HUDEP-2 (cell line): ENCODE measurements around the gene CCDC191.
A peak's percentile ranks its signal among the peaks of the same experiment; 100 is the strongest.

Source experiments
- DNase-seq, 76 experiments: peaks; one replicate each; lab custom pipeline; 2025; ENCODE audit not compliant: unreplicated experiment in 76 of 76; lab: John Stamatoyannopoulos, UW

Gene CCDC191

DNA sequence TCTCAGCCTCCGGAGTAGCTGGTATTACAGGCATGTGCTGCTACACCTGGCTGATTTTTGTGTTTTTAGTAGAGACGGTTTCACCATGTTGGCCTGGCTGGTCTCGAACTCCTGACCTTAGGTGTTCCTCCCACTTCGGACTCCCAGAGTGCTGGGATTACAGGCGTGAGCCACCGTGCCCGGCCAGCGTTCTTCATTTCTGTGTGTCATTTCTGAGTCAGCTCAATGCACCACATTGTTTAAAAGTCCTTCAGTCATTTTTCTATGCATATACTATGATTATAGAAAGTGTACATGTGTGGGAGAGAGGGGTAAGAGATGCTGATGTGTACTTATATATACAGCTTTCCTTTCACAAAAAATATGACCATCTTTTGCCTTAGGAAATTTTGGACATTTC lies 2.3 kb upstream of the CCDC191 start:
- DNase-seq = no peak

DNA sequence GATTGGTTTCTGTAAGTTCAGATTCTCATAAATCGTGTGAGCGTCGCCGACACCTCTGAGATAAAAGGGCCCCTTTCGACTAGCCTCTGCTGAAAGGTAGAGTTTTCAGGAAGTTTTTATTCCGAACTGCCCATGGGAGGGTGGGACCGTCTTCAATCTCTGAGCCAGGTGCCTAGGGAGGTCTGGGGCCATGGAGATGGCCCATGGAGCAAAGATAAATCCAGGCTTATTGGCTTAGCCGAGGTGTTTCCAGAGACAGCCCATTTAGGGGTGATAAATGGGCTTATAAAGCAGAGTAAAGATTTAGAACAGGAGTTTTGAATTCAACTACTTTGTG lies 653 bp upstream of the CCDC191 start:
- DNase-seq = peak in 1 of 76 experiments; percentile 39

DNA sequence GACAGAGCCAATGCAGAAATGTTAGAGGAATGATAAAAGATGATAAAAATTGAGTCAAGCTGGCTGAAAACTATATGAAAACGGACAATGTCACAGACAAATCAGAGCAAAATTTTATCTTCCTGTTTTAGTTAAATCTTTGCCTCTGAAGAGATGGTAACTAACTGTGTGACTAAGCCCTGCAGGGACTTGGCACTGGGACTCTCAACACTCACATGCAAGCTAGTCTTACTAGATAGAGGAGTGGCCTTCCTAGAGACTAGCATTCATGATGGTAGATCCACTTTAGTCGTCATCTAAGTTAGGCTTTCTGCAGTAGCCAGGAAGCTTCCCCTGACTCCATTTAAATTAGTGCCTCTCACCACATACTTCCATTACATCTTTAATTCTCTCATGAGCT lies 4.1 kb downstream of the CCDC191 start:
- no peak for DNase-seq

DNA sequence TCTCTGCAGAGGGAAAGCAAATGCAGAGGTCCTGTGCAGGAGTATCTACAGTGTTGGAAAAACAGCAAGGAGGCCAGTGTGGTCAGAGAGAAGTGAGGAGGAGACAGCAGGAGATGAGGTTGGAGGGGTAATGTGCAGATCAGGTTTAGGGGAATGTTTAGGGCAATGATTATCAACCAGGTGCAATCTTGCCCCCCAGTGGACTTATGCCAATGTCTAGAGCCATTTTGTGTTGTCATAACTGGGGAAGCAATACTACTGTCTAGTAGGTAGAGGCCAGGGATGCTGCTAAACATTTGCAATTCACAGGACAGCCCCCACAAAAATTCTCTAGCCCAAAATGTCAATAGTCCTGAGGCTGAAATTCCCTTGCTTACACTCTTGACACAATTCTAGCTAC lies 13.1 kb downstream of the CCDC191 start:
- DNase-seq = no peak

DNA sequence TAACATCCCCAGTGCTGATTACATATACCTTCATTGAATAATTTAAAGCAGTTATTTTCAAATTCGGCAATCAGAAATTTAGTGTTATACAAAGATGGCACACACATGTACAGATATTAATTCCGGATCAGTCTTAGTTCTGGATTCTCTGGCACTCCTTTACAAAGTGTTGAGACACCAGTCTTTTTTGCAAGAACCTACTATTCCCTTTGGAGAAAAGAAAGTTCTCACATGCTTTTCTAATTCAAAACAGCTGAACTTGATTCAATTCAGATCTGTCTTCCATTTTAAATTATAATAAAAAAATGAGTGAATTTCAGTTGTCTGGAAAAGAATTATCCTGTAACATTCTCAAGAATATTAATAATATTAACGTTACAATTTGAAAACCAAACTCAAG lies 20.4 kb downstream of the CCDC191 start:
- DNase-seq = no peak

DNA sequence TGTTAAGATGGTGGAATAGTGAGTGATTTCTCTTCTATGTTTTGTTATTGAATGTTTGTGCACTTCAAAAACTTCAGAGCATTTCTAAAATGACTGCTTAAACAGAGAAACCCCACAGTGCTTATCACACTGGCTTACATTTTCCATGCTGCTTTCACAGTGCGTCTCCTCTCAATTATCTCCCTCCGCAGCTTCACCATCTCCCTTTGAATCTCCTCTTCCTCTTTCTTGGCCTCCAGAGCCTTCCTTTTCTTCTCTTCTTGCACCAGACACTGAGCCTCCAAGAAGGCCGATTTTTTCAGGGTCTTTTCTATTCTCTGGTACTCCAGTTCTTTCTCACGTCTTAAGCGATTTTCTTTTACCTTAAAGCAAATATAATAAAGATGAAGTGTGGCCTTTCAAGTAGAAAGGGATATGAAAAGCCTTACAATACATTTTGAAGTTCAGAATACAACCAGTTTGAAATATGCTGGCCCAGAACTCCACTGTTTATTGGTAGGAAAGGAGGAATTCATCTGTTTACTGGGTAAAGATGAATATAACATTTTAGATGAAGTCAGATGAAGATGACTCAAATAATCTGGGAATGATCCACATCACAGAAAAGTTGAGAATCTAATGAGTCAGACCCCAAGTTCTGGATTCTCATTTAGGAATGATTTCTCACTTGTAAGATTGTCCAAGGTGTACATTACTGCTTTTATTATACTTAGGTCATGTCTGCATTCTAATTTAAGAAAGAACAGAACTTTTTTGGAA lies 21.4 kb downstream of the CCDC191 start:
- peak in 12 of 76 experiments; percentile 4 to 35 (median 14) for DNase-seq

DNA sequence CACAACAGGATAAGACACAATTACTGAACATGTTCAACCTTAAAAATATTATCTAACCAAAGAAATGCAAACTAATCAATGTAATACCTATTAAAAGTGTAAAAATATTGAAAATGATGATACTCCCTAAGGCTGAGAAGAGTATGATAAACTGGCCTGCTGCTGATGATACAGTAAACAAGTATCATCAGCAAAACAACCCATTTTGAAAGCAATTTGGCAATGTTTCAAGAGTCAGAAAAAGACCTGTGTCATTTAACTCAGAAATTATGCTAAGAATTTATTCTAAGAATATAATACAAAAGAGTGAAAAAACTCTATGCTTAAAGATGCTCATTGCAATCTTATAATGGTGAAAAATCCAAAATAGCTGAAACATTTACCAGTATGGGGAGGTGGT lies 22.1 kb downstream of the CCDC191 start:
- DNase-seq = no peak

DNA sequence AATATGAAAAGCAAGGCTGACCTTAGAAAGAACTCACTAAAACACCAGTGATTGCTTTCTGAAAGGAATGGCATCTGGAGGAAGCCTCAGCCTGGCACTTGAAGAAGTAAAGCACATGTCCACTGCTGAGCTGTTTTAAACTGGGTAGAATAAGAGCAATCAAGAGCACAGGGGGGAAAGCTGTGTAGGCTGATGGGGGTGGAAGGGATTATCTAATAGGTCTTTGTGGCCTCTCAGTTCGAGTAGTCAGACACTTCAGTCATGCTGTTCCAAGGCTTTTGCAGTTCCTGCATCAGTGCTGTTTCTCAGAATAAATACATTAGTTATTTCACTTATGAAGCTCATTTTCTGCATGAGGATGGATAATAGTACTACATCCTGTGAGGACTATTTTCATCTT lies 22.6 kb downstream of the CCDC191 start:
- DNase-seq = no peak

DNA sequence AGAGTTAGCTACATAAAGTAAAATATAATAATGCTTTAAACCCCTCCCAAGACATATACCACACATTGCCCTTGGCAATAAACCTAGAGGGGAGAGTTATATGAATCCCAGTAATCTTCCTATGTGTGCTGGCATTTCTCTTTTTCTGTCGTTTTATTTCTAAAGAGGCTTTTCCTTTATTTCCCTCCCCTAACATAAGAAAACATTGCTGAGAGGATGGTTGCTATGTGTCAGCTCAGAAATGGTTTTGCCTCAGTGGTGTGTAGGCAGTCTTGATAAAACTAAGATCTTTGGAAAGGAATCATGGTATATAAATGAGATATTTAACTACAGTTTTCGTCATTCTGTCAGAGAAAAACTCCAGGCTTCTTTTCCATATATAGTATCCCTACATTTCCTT lies 30.0 kb downstream of the CCDC191 start:
- DNase-seq = no peak

DNA sequence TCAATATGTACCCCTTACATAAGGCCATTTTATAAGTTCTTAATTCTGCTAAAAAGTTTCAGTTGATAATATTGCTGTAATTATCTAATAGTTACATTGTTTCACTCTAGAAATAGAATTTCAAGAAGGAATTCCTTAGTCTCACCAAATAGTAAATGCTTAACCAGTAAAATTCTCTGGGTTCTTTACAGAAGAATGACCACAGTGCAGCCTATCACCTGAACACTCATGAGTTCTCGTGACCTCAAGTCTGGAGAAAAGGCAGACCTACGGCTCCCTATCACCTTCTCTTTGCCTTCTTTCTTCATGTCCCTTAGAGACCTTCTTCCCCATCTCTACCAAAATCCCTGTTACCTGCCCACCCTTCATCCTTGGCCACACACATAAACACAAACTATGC lies 30.9 kb downstream of the CCDC191 start:
- DNase-seq = no peak

DNA sequence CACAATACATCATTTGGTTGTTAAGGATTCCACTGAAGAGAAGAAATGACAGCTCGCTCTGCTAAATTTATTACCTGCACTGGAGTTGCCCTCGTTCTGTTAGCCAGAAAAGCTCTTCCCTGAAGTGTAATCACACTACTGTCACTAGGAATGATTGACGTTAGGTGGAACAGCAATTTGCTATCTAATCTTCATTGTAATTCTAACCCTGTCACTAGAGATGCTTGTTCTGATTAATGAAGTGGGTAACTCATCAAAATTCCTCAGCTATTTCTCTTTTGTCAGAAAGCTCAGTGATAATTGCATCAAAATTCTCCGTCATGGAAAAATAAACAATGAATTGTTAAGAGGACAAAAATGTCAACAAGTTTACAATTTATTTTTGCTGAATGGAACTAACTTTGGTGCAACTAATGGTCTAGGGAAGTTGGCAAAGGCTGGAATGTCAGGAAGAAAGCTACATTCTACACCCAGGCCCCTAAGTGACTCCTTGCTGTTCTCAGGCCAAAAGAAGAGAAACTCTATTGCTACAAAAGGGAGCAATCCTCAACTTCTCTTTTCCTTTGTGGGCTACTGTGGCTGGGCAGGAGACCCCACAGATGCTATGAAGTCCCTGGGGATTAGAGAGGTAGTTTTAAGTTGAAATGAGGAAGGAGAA lies 34.1 kb downstream of the CCDC191 start:
- DNase-seq = no peak

DNA sequence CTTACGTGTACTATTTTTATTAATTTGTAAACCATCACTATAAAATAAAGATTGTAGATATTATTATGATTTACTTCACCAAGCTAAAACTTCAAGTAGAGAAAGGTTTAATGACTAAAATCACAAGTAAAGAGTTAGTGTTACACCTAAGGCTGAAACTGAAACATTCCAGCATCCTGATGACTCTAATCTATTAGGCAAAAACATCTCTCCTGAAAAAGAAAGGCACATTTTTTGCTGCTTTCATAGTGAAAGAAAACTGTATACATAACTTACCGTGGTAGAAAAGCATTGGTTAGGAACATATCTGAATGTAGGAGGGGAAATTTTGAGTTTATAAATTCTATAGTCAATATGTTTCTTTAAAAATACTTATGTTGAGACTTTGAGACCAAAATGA lies 35.4 kb downstream of the CCDC191 start:
- DNase-seq = no peak

DNA sequence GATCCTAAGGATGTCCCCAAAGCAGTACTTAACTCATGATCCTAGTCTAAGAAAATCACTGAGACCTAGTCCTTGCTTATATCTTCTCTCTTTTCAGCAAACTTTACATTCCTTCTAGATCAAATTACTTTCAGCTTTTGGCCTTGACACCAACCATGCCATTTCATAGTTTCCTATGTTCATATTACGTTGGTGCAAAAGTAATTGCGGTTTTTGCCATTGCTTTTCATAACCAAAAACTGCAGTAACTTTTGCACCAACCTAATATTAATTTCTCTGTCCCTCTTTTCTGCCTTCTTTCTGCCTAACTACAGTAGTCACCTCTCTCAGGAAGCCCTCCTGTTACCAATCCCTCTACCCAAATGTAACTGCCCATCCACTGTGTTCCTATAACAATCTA lies 36.8 kb downstream of the CCDC191 start:
- no peak for DNase-seq

DNA sequence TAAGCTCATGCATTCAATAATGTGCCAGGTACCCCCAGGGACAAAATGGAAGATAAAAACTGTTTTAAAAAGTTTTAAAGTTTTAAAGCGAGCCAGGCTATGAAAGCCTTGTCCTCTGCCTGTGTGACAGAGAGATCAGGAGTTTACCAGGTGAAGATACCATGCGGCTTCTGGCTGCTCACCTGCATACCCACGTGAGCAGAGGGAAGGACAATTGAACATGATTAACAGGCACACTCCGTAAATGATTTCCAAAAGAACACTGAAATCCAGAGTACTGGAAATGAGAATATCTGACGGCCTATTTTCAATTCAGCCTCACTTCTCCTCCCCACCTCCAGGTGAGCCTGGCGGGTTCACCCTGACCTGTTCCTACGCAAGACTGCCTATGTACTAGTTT lies 42.1 kb downstream of the CCDC191 start:
- DNase-seq = no peak

DNA sequence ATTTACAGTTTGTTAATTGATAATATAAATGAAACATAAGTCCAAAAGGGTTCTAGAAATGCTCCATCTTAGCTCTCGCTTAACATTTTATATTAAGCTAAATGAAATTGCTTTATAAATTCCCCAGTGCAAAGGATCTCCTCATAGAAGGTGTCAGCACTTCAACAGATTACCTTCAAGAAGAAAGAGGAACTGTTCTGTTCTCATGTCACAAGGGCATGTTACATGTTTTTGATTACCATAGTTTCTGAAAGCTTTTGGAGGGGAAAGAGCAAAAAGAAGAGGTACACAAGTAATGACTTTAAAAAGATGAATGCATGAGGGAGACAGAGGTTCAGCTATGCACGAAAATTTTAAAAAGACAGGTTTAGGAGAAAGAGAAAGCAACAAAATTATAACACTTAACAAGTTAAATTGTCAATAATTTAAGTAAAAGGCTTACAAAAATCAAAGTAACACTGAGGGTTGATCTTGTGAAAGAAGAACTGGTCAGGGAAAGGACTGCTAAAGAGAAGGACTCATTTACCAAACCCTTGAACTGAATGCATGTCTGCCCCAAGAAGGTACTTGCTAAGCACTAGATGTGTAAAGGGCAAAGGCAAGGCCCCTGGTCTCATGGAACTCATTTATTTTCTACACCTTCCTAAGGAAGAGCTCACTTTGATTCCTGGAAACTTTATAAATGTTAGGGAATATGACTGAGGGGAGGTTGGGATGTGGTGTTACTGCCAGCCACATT lies 45.1 kb downstream of the CCDC191 start:
- no peak for DNase-seq

DNA sequence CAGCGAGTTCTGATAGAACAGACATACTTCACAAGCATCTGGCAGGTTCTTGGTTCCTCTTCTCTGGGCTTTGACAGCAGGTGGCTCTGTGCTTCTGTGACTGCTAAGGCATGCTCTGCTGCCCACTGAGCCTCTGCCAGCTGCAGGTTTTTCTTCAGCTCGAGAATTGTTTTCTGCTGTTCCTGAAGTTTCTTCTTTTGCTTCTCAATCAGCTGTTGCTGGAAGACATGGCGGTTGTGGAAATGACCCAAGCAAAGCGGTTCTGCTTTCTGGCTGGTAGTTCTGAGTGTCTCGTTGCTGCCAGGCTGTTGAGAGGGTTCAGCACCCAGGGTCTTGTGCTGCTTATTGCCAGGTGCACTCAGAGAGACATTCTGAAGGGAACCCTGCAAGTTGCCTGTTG lies 50.8 kb downstream of the CCDC191 start:
- DNase-seq = no peak

DNA sequence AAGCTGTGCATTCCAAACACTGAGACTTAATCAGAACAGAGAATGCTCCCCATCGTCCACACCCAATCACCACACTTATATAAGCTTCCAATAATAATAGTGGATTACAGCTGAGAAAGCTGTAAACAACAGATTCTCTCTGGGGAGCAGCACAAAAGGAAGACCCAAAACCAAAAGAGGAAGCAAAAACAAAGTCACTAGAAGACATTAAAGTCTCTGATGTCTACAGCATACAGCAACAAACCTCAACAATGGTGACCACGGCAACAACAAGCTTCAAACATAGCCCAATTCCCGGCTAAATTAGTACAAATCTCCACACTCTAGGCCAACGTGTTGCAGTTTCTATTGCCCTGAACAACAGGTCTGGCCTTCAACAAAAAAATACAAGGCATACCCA lies 70.8 kb downstream of the CCDC191 start:
- DNase-seq = no peak

DNA sequence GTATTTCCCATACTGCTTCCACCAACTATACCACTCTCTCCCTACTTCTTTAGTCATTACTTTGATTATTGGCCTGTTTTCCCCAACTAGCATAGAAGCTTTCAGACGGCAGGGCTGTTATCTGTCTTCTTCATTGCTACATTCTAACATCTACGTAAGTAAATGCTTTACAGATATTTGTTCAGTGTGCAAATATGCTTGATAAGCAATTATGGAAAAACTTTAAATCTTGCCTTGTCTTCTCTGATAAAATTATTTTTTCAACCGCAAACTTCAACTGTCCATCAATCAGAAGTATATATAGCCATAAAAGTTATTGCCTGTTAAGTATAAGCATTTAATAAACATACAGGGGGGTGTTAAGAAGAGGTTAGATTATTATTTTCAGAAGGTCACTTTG lies 72.8 kb downstream of the CCDC191 start:
- no peak for DNase-seq

DNA sequence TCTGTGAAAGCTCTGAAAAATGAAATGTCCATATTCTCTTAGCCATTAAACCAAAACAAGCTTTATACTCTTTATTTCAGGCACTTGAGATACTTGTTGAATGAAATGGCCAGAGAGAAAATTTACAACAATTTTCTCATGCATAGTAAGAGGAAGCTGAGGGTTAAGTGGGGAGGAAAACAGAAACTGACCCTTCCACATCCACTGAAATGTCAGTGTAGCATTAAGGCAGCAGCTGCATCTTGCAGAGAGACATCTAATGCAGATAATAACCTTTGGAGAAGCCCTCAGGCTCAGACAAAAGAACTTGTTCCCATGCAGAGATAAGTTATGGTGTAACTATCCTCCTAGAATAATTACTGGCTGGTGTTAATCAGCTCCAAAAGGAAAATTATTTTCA lies 74.5 kb downstream of the CCDC191 start:
- DNase-seq = no peak

DNA sequence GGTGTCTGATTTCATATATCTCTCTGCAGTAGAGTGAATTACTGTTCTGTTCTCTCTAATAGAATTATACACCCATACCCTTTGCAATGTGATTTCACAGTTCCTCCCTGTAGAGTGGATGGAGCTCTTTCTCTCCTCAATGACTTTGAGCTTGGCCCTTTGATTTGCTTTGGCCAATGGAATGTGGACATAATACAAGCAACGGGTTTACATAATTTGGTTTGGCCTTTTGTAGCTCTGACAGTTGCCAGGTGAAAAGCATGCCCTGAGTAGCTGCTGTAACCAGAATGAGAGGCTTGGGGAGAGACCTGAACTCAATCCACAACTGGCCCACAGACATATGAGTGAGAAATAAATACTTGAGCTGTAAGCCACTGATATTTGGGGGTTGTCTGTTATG lies 76.4 kb downstream of the CCDC191 start:
- no peak for DNase-seq

DNA sequence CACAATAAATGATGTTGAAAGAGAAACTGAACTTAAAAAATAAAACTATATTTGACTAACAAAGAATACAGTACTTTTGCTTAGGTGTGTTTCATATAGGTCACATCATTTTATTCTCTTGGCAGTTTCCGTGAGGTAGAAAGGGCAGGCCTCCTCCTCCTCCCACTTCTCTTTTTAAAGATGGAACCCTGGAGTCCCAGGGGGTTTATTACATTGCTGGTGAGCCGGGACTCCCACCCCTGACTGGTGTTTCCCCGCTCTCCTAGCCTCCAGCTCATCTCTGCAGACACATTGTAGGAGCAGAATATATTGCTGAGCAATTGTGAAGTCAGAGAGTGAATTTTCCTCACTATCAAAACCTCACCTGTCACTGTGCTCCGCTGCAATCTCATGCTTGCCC lies 78.5 kb downstream of the CCDC191 start:
- no peak for DNase-seq

DNA sequence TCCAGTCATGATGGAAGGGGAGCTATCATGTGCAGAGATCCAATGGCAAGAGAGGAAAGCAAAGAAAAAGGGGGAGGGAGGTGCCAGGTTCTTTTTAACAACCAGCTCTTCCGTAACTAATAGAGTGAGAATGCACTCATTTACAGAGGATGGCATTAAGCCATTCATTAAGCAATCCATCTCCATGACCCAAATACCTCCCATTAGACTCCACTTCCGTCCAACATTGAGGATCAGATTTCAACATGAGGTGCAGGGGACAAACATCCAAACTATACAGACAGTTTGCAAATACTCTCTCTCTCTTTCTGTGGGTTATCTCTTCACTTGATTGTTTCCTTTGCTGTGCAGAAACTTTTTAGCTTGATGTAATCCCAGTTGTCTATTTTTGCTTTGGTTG lies 87.3 kb downstream of the CCDC191 start:
- no peak for DNase-seq
